ENCODE data around the gene WASL. TPM values are rescaled to one million over a fixed set of nuclear protein-coding genes. Genes with fewer than 3 reads are reported as not detected.
"Not testable (repeated sequence)": the region's sequence is repeated elsewhere in the genome, so short reads cannot be mapped to it uniquely, and the experiment has no call there.

WASL gene
- total RNA-seq, 1 experiment from 2014 or later = 32.1 TPM

GRCh38 chr7:123783820-123784219, 35.0 kb upstream of the WASL start:
- no TSS peak for BruUV-seq (replicated peaks)
- no peak for DNase-seq (ENCODE audit: low spot score)
- no peak overlapping the region for H3K4me3 ChIP-seq (ENCODE audit: low read depth, low read length, poor library complexity, severe bottlenecking)
- H3K36me3 ChIP-seq (ENCODE audit: insufficient read depth, low read length, poor library complexity, severe bottlenecking) = no peaks in the 10 kb centered on the region
- TF ChIP-seq CTCF (conservative IDR thresholded peaks at IDR 0.05; ENCODE audit: low read depth, low read length) = no peak
- no peak for TF ChIP-seq EZH2 (IDR thresholded peaks at IDR 0.05; ENCODE audit: borderline replicate concordance, low read depth, low read length, poor library complexity, severe bottlenecking)
- ChIA-PET CTCF (no interaction called here), POLR2A (ENCODE audit: low non-redundant PET) (no interaction called here)
- intact Hi-C loops (cut with micrococcal nuclease; ENCODE audit: unreplicated experiment) = no loop called here
- H3K4me1 ChIP-seq (ENCODE audit: insufficient read depth, low read length, poor library complexity, severe bottlenecking) = no peaks in the 10 kb centered on the region
- no peaks in the 10 kb centered on the region for H3K27me3 ChIP-seq (replicated peaks; ENCODE audit: insufficient read depth, low read depth, low read length, poor library complexity)
- no peaks in the 10 kb centered on the region for H3K9me3 ChIP-seq (ENCODE audit: low read depth, low read length, poor library complexity, severe bottlenecking)
- H3K27ac ChIP-seq (ENCODE audit: low read depth, low read length, poor library complexity, severe bottlenecking) = no peak overlapping the region

- POLR2A ChIA-PET (ENCODE audit: low non-redundant PET) = no interaction called here
- Histone ChIP-seq H3K27me3 (replicated peaks; ENCODE audit: insufficient read depth, low read depth, low read length, poor library complexity) (no peaks in the 10 kb centered on the region), H3K36me3 (ENCODE audit: insufficient read depth, low read length, poor library complexity, severe bottlenecking) (no peaks in the 10 kb centered on the region), H3K4me1 (ENCODE audit: insufficient read depth, low read length, poor library complexity, severe bottlenecking) (no peaks in the 10 kb centered on the region), H3K9me3 (ENCODE audit: low read depth, low read length, poor library complexity, severe bottlenecking) (no peaks in the 10 kb centered on the region), H3K27ac (ENCODE audit: low read depth, low read length, poor library complexity, severe bottlenecking) (no peak overlapping the region), H3K4me3 (ENCODE audit: low read depth, low read length, poor library complexity, severe bottlenecking) (no peak overlapping the region)
- no peak for TF ChIP-seq EZH2 (IDR thresholded peaks at IDR 0.05; ENCODE audit: borderline replicate concordance, low read depth, low read length, poor library complexity, severe bottlenecking)
- no peak for TF ChIP-seq CTCF (conservative IDR thresholded peaks at IDR 0.05; ENCODE audit: low read depth, low read length)
- DNase-seq (ENCODE audit: low spot score) = no peak
- intact Hi-C loops (cut with micrococcal nuclease; ENCODE audit: unreplicated experiment) = no loop called here
- CTCF ChIA-PET = no interaction called here
- BruUV-seq (replicated peaks) = no TSS peak
Measured at GRCh38 chr7:123782071-123782798, 33.4 kb upstream of the WASL start.

- POLR2A ChIA-PET (ENCODE audit: low non-redundant PET); H3K9me3 ChIP-seq (ENCODE audit: low read depth, low read length, poor library complexity, severe bottlenecking); BruUV-seq (replicated peaks); H3K4me1 ChIP-seq (ENCODE audit: insufficient read depth, low read length, poor library complexity, severe bottlenecking); intact Hi-C loops (cut with micrococcal nuclease; ENCODE audit: unreplicated experiment); CTCF ChIA-PET; H3K27me3 ChIP-seq (replicated peaks; ENCODE audit: insufficient read depth, low read depth, low read length, poor library complexity); H3K36me3 ChIP-seq (ENCODE audit: insufficient read depth, low read length, poor library complexity, severe bottlenecking); H3K27ac ChIP-seq (ENCODE audit: low read depth, low read length, poor library complexity, severe bottlenecking); H3K4me3 ChIP-seq (ENCODE audit: low read depth, low read length, poor library complexity, severe bottlenecking); DNase-seq (ENCODE audit: low spot score): not testable (repeated sequence)
Measured at GRCh38 chr7:123780472-123780871, 31.7 kb upstream of the WASL start.

- Histone ChIP-seq H3K27ac (ENCODE audit: low read depth, low read length, poor library complexity, severe bottlenecking) (no peak overlapping the region), H3K36me3 (ENCODE audit: insufficient read depth, low read length, poor library complexity, severe bottlenecking) (no peaks in the 10 kb centered on the region), H3K4me3 (ENCODE audit: low read depth, low read length, poor library complexity, severe bottlenecking) (no peak overlapping the region), H3K9me3 (ENCODE audit: low read depth, low read length, poor library complexity, severe bottlenecking) (no peaks in the 10 kb centered on the region), H3K27me3 (replicated peaks; ENCODE audit: insufficient read depth, low read depth, low read length, poor library complexity) (no peaks in the 10 kb centered on the region), H3K4me1 (ENCODE audit: insufficient read depth, low read length, poor library complexity, severe bottlenecking) (no peaks in the 10 kb centered on the region)
- ChIA-PET CTCF (no interaction called here), POLR2A (ENCODE audit: low non-redundant PET) (no interaction called here)
- no peak for TF ChIP-seq EZH2 (IDR thresholded peaks at IDR 0.05; ENCODE audit: borderline replicate concordance, low read depth, low read length, poor library complexity, severe bottlenecking)
- no peak for TF ChIP-seq CTCF (conservative IDR thresholded peaks at IDR 0.05; ENCODE audit: low read depth, low read length)
- DNase-seq (ENCODE audit: low spot score) = no peak
- intact Hi-C loops (cut with micrococcal nuclease; ENCODE audit: unreplicated experiment) = no loop called here
- no TSS peak for BruUV-seq (replicated peaks)
Measured at GRCh38 chr7:123774496-123774895, 25.7 kb upstream of the WASL start.

Measured in A673 (cell line).